ENCODE data around the gene AMER2. TPM values are rescaled to one million over a fixed set of nuclear protein-coding genes. Genes with fewer than 3 reads are reported as not detected.

The AMER2 gene
- total and polyA plus RNA-seq, 9 of the 15 experiments (the other 6 are each of a cell fraction or from before 2014, with no cell fraction given): not detected

DNA sequence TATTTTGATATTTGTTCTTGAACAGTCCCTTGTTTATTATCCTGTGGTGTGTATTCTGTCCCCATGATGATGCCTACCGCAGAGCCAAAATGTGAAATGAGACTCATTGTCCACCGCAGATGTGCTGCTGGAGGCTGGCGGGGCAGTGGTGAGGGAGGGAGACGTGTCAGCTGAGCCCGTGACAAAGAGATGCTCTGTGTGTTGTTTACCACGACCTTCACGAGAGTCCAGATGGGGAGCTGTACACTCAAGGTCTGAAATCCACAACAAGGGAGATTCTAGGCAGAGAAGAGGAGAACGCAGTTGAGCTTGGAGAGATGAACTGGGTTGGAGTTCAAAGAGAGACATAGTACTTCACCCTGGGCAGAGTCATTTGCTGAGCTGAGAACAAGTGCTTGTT is 20.8 kb upstream of the AMER2 start (continued):
- TF ChIP-seq, protein P1, sequence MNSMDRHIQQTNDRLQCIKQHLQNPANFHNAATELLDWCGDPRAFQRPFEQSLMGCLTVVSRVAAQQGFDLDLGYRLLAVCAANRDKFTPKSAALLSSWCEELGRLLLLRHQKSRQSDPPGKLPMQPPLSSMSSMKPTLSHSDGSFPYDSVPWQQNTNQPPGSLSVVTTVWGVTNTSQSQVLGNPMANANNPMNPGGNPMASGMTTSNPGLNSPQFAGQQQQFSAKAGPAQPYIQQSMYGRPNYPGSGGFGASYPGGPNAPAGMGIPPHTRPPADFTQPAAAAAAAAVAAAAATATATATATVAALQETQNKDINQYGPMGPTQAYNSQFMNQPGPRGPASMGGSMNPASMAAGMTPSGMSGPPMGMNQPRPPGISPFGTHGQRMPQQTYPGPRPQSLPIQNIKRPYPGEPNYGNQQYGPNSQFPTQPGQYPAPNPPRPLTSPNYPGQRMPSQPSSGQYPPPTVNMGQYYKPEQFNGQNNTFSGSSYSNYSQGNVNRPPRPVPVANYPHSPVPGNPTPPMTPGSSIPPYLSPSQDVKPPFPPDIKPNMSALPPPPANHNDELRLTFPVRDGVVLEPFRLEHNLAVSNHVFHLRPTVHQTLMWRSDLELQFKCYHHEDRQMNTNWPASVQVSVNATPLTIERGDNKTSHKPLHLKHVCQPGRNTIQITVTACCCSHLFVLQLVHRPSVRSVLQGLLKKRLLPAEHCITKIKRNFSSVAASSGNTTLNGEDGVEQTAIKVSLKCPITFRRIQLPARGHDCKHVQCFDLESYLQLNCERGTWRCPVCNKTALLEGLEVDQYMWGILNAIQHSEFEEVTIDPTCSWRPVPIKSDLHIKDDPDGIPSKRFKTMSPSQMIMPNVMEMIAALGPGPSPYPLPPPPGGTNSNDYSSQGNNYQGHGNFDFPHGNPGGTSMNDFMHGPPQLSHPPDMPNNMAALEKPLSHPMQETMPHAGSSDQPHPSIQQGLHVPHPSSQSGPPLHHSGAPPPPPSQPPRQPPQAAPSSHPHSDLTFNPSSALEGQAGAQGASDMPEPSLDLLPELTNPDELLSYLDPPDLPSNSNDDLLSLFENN (IDR thresholded peaks at IDR 0.05; ENCODE audit: low read depth in 2 of 2, low read length in 2 of 2): no peak
- TF ChIP-seq TRIM24 (IDR thresholded peaks at IDR 0.05) (no peak), EGR1 (conservative IDR thresholded peaks at IDR 0.05) (no peak), CBX3 (IDR thresholded peaks at IDR 0.05; ENCODE audit: borderline replicate concordance in 1 of 2, low read length in 2 of 2) (no peak), ZC3H8 (IDR thresholded peaks at IDR 0.05) (no peak), ZNF584 (CRISPR knock-in tag; IDR thresholded peaks at IDR 0.05; ENCODE audit: low read depth) (no peak), MAFK (IDR thresholded peaks at IDR 0.05; ENCODE audit: low read length) (no peak)
- TF ChIP-seq, protein P2, sequence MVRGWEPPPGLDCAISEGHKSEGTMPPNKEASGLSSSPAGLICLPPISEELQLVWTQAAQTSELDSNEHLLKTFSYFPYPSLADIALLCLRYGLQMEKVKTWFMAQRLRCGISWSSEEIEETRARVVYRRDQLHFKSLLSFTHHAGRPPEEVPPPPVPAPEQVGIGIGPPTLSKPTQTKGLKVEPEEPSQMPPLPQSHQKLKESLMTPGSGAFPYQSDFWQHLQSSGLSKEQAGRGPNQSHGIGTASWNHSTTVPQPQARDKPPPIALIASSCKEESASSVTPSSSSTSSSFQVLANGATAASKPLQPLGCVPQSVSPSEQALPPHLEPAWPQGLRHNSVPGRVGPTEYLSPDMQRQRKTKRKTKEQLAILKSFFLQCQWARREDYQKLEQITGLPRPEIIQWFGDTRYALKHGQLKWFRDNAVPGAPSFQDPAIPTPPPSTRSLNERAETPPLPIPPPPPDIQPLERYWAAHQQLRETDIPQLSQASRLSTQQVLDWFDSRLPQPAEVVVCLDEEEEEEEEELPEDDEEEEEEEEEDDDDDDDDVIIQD (CRISPR knock-in tag; IDR thresholded peaks at IDR 0.05): no peak

Measured in K562 (cell line).